GM18508 (cell line): ENCODE measurements around the gene STUM.

ENCODE experiments used
- ATAC-seq: cut with Tn5 transposase; IDR thresholded peaks from one replicate; pipeline ENCODE4 v1.9.1; 2021; ENCODE audit warnings: moderate number of reproducible peaks; ENCODE audit not compliant: insufficient read depth, unreplicated experiment

STUM gene

GRCh38 chr1:226647719-226648118, 99.2 kb downstream of the STUM start:
- no peak for ATAC-seq

DNA sequence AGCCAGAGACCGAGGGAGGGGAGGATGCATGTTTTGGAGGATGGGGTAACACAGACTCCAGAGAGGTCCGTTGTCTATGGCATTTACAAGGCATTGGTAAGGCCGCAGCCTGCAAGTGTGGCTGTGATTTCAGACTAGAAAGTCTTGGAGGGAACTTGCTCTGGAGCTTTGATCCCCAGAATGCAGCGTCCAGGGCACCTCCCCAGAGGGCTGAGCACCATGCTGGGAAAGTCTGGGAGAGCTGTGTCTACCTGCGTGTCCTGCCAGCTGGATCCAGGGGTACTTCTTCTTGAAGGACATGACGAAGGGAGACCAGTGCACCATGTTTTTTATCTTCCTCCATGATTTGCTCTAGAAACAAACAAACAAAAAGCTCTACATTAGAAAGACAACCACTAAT, 99.9 kb downstream of the STUM start:
- no peak for ATAC-seq

- ATAC-seq = no peak
Measured at GRCh38 chr1:226649244-226649643, 100.7 kb downstream of the STUM start.

DNA sequence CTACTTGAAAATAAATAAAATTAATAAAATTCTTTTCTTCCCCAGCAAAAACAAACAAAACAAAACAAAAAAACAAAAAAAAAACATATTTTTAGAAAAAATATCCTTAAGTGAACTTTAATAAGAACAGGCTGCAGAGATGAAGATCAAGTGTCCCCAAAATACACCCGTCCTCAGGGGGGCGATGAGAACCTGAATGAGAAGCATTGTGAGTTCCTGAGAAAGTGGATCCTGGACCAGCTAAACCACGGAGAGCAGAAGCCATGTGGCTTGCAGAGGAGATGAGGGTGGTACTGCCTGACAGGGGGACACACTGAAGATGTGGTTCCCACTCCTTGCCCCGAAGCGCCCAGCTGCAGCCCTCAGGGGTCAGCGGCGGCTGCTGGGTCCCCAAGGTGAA, 101.2 kb downstream of the STUM start:
- ATAC-seq = no peak

GRCh38 chr1:226650236-226650841, 101.8 kb downstream of the STUM start:
- no peak for ATAC-seq

- no peak for ATAC-seq
Measured at GRCh38 chr1:226651041-226651731, 102.6 kb downstream of the STUM start.

GRCh38 chr1:226651732-226652105, 103.2 kb downstream of the STUM start:
- no peak for ATAC-seq

DNA sequence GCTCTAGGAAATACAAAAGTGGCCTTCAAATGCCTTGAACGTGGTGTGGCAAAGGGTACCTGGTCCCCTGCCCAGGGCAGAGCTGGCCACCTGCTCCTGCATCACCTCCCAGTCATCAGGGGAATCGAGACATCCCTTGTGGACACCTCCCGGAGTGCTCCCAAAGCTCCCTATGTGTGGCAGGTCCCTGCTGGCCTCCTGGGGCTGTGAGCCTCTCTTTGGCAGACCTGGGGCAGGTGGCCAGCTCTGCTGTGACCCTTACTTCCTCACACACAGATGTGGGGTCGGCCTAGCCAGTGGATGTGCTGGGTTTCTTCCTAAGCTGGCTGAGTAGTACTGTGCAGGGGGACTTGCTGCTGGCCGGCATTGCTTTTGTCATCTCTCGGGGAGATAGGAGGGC, 104.0 kb downstream of the STUM start:
- no peak for ATAC-seq

DNA sequence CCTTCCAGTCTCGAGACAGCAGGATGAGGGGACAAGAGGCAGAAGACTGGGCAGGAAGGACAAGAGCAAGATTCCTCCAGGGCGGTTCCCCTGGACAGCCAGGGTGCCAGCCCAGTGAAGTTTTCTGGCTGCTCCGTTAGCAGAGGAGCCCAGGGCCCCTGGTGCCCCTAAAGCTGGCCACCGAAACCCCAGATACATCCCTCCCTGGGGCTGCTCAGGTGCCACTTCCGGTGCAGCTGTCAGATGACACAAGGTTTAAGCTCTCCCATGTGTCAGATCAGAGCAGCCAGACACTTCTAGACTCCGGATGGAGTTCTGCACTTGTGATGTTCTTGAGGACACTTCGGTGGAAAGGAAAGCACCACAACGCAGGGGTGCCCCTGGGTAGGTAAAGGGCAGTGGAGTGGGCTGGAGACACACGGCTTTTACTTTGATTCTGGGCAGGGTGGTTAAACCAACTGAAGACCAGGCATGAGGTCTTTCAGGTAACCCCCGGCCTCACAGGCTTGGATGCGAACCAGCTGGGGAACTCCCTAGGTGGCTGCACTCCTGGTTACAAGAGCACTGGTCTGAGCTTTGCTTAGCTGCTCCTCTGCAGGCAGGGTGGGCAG, 104.9 kb downstream of the STUM start:
- peak; percentile 71 for ATAC-seq

DNA sequence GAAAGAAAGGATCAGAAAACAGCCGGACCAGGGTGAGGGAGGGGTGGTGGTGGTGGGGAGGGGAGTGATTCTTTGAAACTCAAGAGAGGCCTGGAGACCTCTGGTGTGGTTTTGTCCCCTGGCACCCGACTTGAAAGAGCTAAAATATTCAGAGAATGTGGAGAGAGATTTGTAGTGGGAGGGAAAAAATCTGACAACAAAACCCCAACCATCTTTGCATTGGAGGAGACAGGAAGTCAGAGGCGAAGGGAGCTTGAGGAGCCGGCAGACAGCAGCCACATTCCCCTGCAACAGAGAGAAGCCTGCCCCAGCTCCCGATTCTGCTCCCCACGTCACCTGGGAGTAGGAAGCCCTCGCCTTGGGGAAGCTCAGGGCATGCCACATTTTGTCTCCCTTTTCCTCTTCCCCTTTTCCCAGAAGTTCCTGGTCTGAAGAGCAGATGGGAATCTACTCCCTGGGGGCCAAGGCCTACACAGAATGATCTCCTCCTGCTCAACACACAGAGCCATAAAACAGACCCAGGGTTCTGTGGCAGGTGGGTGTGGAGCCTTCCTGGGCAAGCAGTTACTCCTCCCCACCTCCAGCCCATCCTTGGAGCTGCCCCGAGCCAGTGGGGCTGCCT, 105.6 kb downstream of the STUM start:
- no peak for ATAC-seq

- no peak for ATAC-seq
Measured at GRCh38 chr1:226654668-226655055, 106.1 kb downstream of the STUM start.

GRCh38 chr1:226655251-226656163, 106.9 kb downstream of the STUM start:
- ATAC-seq = no peak

GRCh38 chr1:226656201-226656600, 107.6 kb downstream of the STUM start:
- ATAC-seq = no peak

- ATAC-seq = no peak
Measured at GRCh38 chr1:226656601-226657277, 108.2 kb downstream of the STUM start.

DNA sequence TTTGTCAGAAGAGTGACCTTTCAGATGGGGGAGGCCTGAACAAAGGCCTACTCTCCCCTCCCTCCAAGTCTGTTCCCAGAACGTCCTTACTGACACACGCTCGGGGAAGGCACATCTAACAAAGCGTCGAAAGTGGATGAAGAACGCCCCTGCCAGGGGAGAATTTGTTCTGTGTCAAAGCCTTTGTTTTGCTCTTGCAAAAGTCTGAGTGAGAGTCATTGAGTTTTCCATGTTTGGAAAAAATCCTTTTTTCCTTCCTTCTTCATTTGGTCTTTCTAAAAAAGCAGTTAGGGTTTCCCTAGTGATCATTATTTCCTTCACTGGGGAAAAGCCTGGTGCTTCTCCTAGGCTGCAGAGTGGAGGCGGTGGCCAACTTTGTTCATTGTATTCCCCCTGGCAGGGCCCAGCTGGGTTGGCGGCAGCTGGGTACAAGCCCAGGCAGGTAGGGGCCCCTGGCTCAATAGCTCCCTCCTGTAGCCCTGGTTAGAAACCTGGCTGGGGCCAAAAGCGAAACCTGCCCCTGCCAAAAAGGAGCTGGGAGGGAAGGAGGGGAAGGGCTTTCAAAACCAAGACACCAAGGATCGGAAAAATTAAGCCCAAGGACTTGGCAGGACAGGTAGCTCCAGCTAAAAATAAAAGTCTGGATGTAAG, 109.5 kb downstream of the STUM start:
- no peak for ATAC-seq

DNA sequence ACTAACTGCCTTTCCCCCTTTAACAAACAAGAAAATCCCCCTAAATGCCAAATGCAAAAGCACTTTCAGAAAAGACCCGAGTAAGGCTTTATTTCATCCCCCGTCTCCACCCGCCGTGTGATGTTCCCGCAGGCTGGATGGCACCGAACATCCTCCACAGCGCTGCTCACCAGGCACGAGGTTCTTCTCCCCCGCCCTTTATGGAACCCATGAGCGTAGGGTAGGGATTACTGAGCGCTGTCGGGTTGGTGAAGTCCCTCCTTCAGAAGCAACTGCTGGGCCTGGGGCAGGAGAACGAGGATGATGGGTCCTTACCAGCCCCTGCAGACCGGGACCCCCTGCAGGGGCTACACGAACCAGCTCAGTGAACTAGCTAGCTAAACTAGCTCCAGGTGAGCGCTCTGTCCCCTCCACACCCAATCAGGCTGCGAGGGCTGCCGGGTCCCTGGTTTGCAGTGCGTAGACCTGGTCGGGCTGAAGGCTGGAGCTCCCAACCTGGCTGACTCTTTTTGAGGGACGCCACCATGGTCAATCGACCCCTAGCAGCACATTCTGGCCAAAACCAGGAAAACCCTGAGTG, 110.1 kb downstream of the STUM start:
- ATAC-seq = no peak
